ENCODE results near the gene ABTB1. TPM values are rescaled to one million over a fixed set of nuclear protein-coding genes. Genes with fewer than 3 reads are reported as not detected.

Gene ABTB1
- 12.8 and 14.4 TPM in 2 replicates for total RNA-seq

- peak; percentile 56 for DNase-seq
These were observed at the start of gene ABTB1 for GRCh38 chr3:127672429-127673190. Gene ABTB1 (plus strand): TSS chr3:127672952. CDS start chr3:127673026, 74 bp downstream.

DNA sequence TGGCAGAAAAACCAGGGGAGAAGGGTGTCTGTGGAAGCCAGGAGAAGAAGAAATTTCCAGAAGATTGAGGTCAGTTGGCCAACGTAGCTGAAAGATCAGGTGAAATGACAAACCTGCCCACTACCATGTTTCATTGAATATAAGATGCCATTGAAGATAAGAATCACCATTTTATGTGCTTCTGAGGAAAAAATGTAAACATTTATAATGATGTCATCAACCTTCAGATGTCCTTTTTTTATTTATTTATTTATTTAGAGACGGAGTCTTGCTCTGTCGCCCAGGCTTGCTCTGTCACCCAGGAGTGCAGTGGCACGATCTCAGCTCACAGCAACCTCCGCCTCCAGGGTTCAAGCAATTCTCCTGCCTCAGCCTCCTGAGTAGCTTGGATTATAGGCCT is 48.7 kb upstream of the ABTB1 start:
- DNase-seq, result no peak

DNA sequence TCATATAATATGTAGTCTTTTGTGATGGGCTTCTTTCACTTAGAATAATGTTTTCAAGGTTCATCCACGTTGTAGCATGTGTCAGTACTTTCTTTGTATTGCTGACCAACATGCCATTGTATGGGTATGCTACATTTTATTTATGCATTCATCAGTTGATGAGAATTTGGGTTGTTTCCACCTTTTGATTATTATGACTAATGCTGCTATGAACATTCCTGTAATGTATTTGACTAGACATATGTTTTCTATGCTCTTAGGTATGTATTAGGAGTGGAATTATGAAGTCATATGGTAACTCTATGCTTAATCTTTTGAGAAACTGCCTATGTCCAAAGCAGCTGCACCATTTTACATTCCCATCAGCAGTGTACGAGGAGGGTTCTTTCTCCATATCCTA is 46.9 kb upstream of the ABTB1 start:
- DNase-seq, result no peak

DNA sequence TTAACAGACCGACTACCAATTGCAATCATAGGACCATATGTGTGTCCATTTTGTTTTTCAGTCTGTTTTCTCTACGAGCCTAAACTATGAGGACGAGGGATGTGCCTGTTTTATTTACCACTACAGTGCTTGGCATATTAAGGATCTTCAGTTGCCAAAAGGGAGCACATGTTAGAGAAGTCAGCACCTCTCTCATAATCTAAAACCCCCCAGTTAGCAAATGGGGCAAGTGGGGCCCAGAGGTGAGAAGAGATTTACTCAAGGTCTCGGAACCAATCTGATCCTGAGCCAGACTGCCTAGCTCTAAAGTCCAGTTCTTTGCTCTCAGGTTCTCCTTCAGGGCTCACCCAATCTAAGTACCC is 44.3 kb upstream of the ABTB1 start:
- DNase-seq, result no peak

GRCh38 chr3:127628788-127629466 is 43.8 kb upstream of the ABTB1 start, which contains the start of gene PODXL2:
Gene PODXL2 (plus strand): TSS chr3:127629185. CDS start chr3:127629220, 35 bp downstream.
- DNase-seq, result peak; percentile 68

DNA sequence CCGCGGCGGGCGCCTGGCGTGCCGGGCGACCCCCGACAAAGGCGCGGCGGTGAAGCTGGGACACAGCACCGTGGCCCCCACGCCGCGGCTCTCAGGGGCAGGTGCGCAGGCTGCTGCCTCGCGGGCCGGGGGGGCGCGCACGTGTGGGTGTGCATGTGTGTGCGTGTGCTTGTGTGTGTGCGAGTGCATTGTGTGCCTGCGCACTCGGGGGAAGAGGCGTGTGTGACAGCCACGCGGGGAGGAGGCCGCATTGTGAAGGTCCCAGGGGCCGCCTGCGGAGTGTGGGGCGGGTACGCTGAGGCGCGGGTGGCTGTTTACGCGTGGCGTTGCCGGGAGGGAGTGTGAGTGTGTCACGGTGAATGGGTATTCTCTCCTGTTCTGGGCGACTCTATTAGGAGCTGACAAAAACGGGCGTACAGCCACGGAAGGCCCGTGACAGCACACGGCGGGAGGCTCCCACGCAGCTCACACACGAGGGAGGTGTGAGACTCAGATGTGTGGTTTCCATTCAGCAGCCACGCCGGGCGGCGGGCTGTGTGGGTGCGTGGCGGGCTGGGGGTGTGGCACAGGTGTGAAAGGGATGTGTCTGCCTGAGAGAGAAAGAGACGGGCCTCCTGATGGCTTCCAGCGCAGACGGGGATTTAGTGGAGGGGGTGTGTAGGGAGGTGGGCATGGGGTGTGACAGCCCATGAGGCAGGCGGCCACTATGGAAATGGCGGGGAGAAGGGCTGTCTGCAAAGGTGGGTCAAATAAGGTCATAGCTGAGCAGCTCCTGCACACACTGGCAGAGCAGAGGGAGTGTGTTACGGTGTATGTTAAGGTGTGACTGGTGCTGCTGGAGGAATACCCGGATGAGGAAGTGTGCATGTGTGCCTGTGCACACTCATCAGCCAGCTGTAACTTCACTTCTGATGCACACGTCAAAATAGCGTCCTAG is 43.0 kb upstream of the ABTB1 start:
- DNase-seq, result peak; percentile 17

DNA sequence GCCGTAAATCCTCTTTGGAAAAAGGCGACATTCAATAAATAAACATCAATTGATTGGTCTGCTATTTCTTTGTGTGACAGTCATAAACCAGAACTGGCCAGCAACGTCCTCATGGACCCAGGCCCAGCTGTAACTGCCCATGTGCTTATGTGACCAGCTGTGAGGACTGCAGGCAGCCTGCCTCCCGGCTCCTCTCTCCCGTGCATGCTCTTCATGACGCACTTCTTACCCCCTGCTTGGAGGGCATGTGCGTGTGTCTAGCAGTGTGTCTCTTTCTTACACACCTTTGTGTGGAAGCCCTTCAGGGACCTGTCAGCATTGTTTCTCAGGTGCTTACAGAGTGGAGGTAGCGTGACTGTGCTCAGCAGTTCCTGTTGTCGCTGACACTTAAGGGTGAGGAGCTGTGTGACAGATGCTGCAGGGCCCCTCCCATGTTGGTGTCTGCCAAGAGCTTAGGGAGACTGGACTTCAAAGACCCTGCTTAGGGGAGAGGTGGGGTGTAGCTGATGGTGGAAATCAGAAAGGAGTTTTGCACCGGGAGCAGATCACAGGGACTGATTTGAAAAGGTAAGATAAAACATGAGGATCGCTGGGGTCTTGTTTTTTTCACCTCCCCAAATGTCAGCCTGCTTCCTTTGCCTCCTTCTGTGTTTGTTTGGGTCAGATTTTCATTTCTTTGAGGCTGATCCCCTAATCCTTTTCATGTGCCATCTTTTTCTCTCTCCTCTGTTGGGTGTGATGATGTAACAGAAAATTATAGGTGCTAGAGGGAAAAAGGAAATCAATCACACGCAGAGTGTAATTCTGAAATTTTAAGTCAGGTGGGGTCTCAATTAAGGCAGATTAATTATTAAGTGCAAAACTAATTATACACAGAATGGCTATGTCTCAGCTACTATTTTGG is 41.7 kb upstream of the ABTB1 start:
- no peak for DNase-seq

DNA sequence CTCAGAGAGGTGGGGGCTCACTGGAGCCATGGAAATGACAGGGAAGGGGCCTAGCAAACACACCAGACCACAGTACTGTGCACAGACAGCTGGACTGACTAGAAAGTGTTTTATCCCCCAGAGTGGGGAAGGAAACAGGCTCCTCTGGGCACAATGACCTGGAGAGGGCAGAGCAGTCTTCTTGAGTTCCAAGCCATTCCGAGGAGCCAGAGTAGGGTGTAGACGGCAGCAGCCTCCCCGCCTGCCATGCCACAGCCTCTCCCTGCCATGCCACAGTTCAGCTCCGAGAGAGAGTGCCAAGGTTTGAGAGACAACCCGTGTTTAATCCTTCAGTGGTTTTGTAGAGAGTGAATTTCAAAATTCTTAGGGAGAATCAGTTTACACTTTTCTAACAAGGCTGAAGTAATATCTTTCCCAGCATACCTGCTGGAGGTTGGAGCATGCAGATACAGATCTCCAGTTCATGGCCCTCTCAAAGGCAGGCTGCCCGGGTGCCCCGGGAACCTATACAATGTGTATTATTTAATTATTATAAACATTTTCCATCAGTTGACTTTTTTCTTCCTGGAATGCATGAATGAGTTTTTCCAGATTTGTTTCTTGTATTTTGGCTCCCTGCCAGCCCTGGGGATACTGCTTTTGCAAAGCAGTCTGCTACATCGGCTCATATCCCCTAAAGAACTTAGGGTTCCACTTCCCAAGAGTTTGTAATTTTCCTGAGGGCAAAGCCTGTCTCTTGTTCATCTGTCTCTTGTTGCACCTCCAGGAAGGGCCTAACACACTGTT is 40.5 kb upstream of the ABTB1 start:
- DNase-seq, result peak; percentile 15

DNA sequence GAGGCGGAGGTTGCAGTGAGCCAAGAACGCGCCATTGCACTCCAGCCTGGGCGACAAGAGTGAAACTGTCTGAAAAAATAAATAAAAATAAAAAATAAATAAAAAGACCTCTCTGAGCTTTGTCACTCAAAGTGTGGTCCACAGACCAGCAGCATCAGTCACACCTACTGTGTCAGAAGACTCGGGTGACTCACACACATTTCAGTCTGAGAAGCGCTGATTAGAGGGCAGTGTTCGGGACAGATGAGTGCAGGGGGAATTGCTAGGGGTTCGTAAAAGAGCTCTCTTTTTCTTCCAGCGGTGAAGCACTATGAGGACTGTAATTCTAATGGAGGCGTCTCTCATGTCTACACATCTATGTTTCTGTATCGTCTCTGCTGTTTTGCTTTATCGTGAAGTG is 38.1 kb upstream of the ABTB1 start:
- DNase-seq, result no peak

GRCh38 chr3:127637546-127637945 is 35.2 kb upstream of the ABTB1 start:
- no peak for DNase-seq

DNA sequence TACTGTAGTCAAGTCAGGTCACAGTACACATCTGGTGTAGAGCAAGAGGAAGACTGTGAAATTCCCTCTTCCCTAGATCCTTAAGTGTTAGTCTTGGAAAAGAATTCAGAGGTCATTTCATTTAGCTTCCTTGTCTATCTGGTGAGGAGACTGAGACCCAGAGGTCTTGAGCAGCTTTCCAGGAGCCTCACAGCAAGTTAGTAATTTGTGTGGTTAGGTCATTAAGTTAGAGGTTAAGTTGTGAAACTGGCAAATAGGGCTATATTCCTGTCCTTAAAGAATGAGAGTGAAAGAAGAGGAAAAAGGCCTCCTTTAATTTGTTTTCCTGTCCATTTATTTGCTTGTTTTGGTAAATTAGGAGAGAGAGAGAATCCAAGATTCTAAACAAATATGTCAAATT is 34.8 kb upstream of the ABTB1 start:
- DNase-seq, result no peak

DNA sequence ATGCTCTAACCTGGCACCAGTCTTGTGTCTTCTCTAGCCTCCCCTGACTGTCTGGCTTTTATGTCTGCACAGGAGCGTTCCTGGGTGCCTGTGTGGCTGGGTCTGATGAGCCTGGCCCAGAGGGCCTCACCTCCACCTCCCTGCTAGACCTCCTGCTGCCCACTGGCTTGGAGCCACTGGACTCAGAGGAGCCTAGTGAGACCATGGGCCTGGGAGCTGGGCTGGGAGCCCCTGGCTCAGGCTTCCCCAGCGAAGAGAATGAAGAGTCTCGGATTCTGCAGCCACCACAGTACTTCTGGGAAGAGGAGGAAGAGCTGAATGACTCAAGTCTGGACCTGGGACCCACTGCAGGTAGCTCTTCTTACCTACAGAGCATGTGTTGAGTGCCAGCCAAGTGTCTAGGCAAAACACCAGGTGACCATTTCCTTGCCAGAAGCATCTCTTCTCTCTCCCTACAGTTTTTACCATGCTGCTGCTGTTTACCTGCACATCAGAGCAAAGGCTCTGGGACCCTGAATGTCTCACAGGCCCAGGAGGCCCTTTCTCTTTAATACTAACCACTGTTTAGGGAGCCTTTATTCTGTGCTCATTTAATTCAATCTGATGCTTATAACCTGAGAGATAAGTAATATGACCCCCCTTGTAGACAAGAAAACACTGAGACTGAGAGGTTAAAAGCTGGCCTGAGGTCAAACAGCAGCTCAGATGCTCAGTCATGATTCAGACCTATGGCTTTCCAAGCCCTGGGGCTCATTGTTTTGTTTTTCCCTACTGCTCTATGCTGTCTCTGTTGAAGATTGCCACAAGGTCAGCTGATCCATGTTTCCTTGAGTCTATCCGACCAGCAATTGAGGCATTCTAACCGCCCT is 33.3 kb upstream of the ABTB1 start:
- no peak for DNase-seq

GRCh38 chr3:127640042-127640355 is 32.8 kb upstream of the ABTB1 start:
- no peak for DNase-seq

DNA sequence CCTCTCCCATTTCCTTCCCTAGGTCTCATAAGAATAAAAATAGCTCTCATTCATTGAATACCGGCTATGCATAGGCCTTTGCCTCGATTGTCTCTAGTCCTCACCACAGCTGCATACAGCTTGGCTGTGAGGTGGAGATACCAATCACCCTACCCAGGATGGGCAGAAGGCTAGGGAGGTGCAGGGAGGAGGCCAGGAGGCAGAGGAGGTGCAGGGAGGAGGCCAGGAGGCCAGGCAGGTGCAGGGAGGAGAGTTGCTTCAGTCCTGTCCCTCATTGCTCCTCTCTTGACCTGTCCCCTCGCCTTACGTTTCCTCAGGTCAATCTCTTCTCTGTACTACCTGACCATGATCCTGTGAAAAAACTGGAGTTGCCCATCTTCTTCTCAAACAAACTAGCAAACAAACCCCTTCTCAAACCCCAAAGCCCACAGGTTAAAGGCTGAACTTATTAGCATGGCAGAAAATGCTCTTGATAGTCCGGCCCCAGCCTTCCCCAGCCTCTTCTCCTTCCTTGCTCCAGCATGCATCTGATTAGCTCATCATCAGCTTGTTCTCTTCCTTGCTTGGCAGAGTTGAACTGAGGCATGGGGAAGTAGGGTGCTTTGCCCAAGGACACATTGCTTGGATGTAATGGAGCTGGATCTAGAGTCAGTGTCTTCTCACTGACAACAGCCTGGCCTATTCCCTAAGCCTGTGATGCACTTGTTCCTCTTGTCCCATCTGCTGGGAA is 27.9 kb upstream of the ABTB1 start:
- no peak for DNase-seq

DNA sequence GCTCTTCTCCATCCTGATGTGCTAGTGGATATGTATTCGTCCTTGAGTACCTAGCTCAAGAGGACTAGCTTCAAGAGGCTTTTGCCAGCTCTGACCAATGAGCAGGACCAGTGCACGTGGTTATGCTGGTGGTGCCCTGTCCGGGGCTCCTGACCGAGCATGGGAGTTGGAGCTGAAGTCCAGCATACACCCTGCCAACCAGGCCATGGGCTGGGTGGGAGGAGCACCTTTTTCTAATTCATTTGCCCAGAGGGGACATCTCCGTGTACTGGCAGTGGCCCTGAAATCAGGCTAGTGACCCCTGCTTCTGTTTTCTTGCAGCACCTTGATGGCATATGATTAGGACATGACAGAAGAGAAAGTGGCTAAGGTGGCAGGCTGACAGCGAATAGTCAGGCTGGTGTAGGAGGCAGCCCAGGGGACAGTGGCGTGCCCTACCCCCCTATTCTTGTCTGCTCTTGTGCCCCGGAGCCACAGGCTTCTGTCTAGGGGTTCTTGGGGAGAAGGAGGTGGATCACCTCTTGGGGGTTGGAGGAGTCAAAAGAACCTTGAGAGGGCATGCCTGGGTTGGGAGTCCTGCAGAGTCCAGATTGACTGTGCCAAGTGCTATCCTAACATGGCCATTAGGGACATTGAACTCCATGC is 27.3 kb upstream of the ABTB1 start:
- DNase-seq, result no peak

GRCh38 chr3:127646501-127647046 is 26.2 kb upstream of the ABTB1 start:
- DNase-seq, result no peak

GRCh38 chr3:127647166-127647844 is 25.4 kb upstream of the ABTB1 start:
- no peak for DNase-seq

- DNase-seq, result no peak
These were observed 24.9 kb upstream of the ABTB1 start for GRCh38 chr3:127647845-127648204.

Measured in dermis blood vessel endothelial cell (primary cell).